Measurements from ENCODE around the gene P4HA2. TPM values are rescaled to one million over a fixed set of nuclear protein-coding genes. Genes with fewer than 3 reads are reported as not detected.

The P4HA2 gene
- 85.5 and 109 TPM in 2 replicates for total RNA-seq (2011; cell fraction: chromatin; rRNA removed; ENCODE audit: low replicate concordance)
- total RNA-seq (2011; cell fraction: nucleolus; rRNA removed), result 93.4 and 102 TPM in 2 replicates
- total RNA-seq (2011; cell fraction: nucleoplasm; rRNA removed), result 98.7 and 106 TPM in 2 replicates
- total RNA-seq (2014; rRNA removed) (11.9 and 12.1 TPM in 2 replicates), total RNA-seq (2014; rRNA removed; fragmentation: Illumina TruSeq; extraction: Trizol) (11.6 and 12.7 TPM in 2 replicates), total RNA-seq (2015; rRNA removed; fragmentation: Illumina TruSeq; extraction: Trizol) (11.2 and 11.4 TPM in 2 replicates), total RNA-seq (2021) (14.2 and 14.3 TPM in 2 replicates), polyA plus RNA-seq (2011; rRNA removed) (50.0 and 59.7 TPM in 2 replicates), polyA plus RNA-seq (2014; fragmentation: Illumina TruSeq; extraction: Trizol) (10.7 and 12.5 TPM in 2 replicates), polyA plus RNA-seq (2014; fragmentation: Nextera tagmentation; extraction: Ambion mirVana) (10 to 100 TPM; 17.9 to 29.2 TPM), polyA plus RNA-seq (2014; rRNA removed) (9.6 and 10.7 TPM in 2 replicates), polyA minus RNA-seq (2011; rRNA and poly(A)+ RNA removed) (50.0 and 59.9 TPM in 2 replicates), Bru-seq, nascent RNA (percentile 57 among the genes with signal in this experiment), BruChase-seq, experiment 1, labeled RNA remaining after a 2-hour chase (percentile 54 among the genes with signal in this experiment), BruChase-seq, experiment 2, labeled RNA remaining after a 6-hour chase (percentile 61 among the genes with signal in this experiment)
- polyA plus RNA-seq (2011; cell fraction: cytosol; rRNA removed), result 34.9 and 51.8 TPM in 2 replicates
- 59.8 and 76.7 TPM in 2 replicates for polyA plus RNA-seq (2011; cell fraction: nucleus; rRNA removed)
- polyA plus RNA-seq (2012), result 20.8 and 31.5 TPM in 2 replicates
- 21.2 and 21.5 TPM in 2 replicates for polyA minus RNA-seq (2011; cell fraction: cytosol; rRNA and poly(A)+ RNA removed)
- polyA minus RNA-seq (2011; cell fraction: nucleus; rRNA and poly(A)+ RNA removed), result 18.2 and 27.4 TPM in 2 replicates
- long read RNA-seq, experiment 1, transcript P4HA2-202 (15 exons, 2,313 nt), result major isoform, 27 of 92 reads
- long read RNA-seq, experiment 1, partial matches to known transcripts, result 8 of 92 reads
- long read RNA-seq, experiment 1, other reads (novel, unspliced or antisense), result 50 of 92 reads
- long read RNA-seq, experiment 2, transcript P4HA2-202 (15 exons, 2,313 nt), result major isoform, 7 of 25 reads
- long read RNA-seq, experiment 2, partial matches to known transcripts, result 7 of 25 reads
- long read RNA-seq, experiment 2, other reads (novel, unspliced or antisense), result 11 of 25 reads
- long read RNA-seq, experiment 3, transcript P4HA2-202 (15 exons, 2,313 nt), result major isoform, 7 of 23 reads
- long read RNA-seq, experiment 3, partial matches to known transcripts, result 3 of 23 reads
- long read RNA-seq, experiment 3, other reads (novel, unspliced or antisense), result 13 of 23 reads

DNA sequence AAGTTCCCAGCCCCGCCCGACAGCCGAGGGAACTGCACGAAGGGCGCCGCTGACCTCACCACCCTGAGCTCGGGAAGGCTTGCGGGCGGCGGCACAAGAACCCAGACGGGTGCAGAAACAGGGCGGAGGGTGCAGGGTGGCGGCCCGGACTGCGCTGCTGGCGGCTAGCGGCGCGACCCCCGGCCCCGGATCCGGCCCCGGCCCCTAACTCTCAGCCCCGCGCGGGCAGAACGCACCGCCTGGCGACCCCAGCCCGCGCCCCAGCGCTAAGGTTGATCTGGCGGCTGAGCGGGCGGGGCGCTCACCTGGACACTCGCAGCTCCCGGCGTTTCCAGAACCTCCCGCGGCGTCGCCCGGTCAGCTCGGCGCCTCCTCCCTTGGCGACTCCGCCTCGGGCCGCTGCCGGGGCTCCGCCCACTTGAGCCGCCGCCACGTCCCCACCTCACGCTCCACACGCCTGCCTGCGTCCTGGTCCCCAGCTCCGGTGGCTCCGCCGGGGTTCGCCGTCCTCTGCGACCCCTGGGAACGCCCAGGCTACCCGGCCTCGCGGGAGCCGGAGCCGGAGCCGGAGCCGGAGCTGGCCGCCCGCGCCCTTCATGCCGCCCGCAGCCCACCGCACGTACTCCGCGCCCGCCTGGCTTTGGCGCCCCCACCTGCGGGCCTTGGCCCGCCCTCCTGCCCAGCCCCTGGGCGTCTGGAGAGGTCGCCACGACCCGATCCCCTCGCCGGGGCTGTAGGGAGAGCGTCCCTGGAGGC, at the start of gene P4HA2:
Gene P4HA2 (minus strand): TSS at position 369 of the 756 bp plus-strand sequence. CDS start 9,227 bp downstream, outside the sequence.
- TSS peak; percentile 85 for BruUV-seq (replicated peaks)
- DNase-seq (ENCODE audit: extremely low read depth in 1 of 4, low spot score in 3 of 4) (peak; percentile 91 to 96 (median 93)), FAIRE-seq (peak; percentile 61), ATAC-seq (peak; percentile 98)
- Histone ChIP-seq H3K4me3 (peak within 1 kb of the TSS; percentile 76), H3K9me1 (ENCODE audit: control insufficient read depth, insufficient read depth, low read length) (no peaks in the 10 kb centered on the region), H3K4me2 (ENCODE audit: insufficient read depth, low read length) (peak within 1 kb of the TSS; percentile 88), H3K9ac (ENCODE audit: insufficient read depth in 1 of 2, low read depth in 2 of 2, low read length in 2 of 2) (peak within 1 kb of the TSS; percentile 93 to 97), H3K4me1 (replicated peaks in 1 of 2; ENCODE audit: control insufficient read depth in 2 of 2, insufficient read depth in 2 of 2, low read length in 2 of 2) (peaks cover 30 to 34% of the 10 kb centered on the region in 2 experiments), H3K27me3 (ENCODE audit: control insufficient read depth in 2 of 2, insufficient read depth in 2 of 2, low read length in 2 of 2) (no peaks in the 10 kb centered on the region), H3K27ac (ENCODE audit: extremely low read depth, low read depth, low read length) (peak within 1 kb of the TSS; percentile 83), H3K79me2 (ENCODE audit: control insufficient read depth, insufficient read depth, low read length) (peaks cover 14% of the 10 kb centered on the region; the same call in 1 of the 3 replicates), H2AFZ (ENCODE audit: low read depth, low read length) (peak within 1 kb of the TSS; percentile 90), H3K9me3 (replicated peaks; ENCODE audit: control insufficient read depth, insufficient read depth, low read depth, low read length) (no peaks in the 10 kb centered on the region), H4K20me1 (replicated peaks; ENCODE audit: control insufficient read depth, insufficient read depth, low read length) (peaks cover 8% of the 10 kb centered on the region; the same call in 1 of the 2 replicates), H3K36me3 (ENCODE audit: control insufficient read depth, insufficient read depth, low read length) (no peaks in the 10 kb centered on the region; the same call in 2 of the 3 replicates)
- WGBS (ENCODE audit: insufficient coverage, low coverage, missing lambda C conversion rate), result under 1% methylated on average over 61 of the region's 92 CpGs
- in situ Hi-C loops (cut with MboI) (no loop called here), intact Hi-C loops (cut with micrococcal nuclease) (no loop called here)
- POLR2A ChIA-PET, result interaction anchor here (0.6 to 1.9 kb wide), 16 partner anchors 8 to 554 kb away, joined by 3 to 17 read pairs (median 3); no protein-coding TSS in a partner anchor
- CTCF ChIA-PET (ENCODE audit: low intra/inter-chr PET ratio), result no interaction called here
- TF ChIP-seq ERF (CRISPR knock-in tag; IDR thresholded peaks at IDR 0.05) (peak; percentile 34; the same call in 1 of the 2 replicates), KLF16 (IDR thresholded peaks at IDR 0.05) (no peak), POLR2B (IDR thresholded peaks at IDR 0.05; ENCODE audit: low read depth, partially characterized antibody) (peak; percentile 50), CCNT2 (IDR thresholded peaks at IDR 0.05; ENCODE audit: borderline replicate concordance, extremely low read depth, insufficient read length, low read depth, low read length) (peak; percentile 66), L3MBTL2 (IDR thresholded peaks at IDR 0.05) (peak; percentile 83), YY1 (IDR thresholded peaks at IDR 0.05; ENCODE audit: borderline replicate concordance in 1 of 3, control insufficient read depth in 1 of 3, extremely low read depth in 1 of 3, insufficient read depth in 3 of 3, insufficient read length in 1 of 3, insufficient replicate concordance in 2 of 3, low read depth in 1 of 3, low read length in 2 of 3) (peak in 1 of 3 experiments; percentile 9)
- TF ChIP-seq, protein P1, sequence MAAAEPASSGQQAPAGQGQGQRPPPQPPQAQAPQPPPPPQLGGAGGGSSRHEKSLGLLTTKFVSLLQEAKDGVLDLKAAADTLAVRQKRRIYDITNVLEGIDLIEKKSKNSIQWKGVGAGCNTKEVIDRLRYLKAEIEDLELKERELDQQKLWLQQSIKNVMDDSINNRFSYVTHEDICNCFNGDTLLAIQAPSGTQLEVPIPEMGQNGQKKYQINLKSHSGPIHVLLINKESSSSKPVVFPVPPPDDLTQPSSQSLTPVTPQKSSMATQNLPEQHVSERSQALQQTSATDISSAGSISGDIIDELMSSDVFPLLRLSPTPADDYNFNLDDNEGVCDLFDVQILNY (CRISPR knock-in tag; IDR thresholded peaks at IDR 0.05), result 0 out of 2 replicates have a peak, but pooled peaks have one; percentile 23
- TF ChIP-seq, protein P2, sequence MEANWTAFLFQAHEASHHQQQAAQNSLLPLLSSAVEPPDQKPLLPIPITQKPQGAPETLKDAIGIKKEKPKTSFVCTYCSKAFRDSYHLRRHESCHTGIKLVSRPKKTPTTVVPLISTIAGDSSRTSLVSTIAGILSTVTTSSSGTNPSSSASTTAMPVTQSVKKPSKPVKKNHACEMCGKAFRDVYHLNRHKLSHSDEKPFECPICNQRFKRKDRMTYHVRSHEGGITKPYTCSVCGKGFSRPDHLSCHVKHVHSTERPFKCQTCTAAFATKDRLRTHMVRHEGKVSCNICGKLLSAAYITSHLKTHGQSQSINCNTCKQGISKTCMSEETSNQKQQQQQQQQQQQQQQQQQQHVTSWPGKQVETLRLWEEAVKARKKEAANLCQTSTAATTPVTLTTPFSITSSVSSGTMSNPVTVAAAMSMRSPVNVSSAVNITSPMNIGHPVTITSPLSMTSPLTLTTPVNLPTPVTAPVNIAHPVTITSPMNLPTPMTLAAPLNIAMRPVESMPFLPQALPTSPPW (CRISPR knock-in tag; IDR thresholded peaks at IDR 0.05), result 0 out of 2 replicates have a peak, but pooled peaks have one; percentile 55
- TF ChIP-seq, protein P3, sequence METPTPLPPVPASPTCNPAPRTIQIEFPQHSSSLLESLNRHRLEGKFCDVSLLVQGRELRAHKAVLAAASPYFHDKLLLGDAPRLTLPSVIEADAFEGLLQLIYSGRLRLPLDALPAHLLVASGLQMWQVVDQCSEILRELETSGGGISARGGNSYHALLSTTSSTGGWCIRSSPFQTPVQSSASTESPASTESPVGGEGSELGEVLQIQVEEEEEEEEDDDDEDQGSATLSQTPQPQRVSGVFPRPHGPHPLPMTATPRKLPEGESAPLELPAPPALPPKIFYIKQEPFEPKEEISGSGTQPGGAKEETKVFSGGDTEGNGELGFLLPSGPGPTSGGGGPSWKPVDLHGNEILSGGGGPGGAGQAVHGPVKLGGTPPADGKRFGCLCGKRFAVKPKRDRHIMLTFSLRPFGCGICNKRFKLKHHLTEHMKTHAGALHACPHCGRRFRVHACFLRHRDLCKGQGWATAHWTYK (CRISPR knock-in tag; IDR thresholded peaks at IDR 0.05), result peak; percentile 53; the same call in 1 of the 2 replicates

Data from K562 (cell line).